ENCODE measurements around the gene KCNMA1. TPM values are rescaled to one million over a fixed set of nuclear protein-coding genes. Genes with fewer than 3 reads are reported as not detected.

Gene KCNMA1
- total RNA-seq, 4 donors from 2014 or later: 146 to 300 (median 265) TPM

- intact Hi-C loops (cut with DNase I): loop anchor here (10.0 kb wide), 1 partner anchor 89 kb away; no protein-coding TSS in a partner anchor
- no peak overlapping the region for H3K27ac ChIP-seq (replicated peaks in 1 of 4)
- no peak for DNase-seq (ENCODE audit: extremely low spot score)
Measured at GRCh38 chr10:77015360-77015759, 622.2 kb downstream of the KCNMA1 start.

GRCh38 chr10:77012812-77013500, 624.7 kb downstream of the KCNMA1 start:
- peaks cover 10 to 30% (median 25%) of the 10 kb centered on the region in 4 donors for H3K4me1 ChIP-seq
- no peaks in the 10 kb centered on the region for H3K9me3 ChIP-seq
- intact Hi-C loops (cut with DNase I): loop anchor here (10.0 kb wide), 1 partner anchor 92 kb away; no protein-coding TSS in a partner anchor
- WGBS: 60% methylated on average over 2 of the region's 2 CpGs
- H3K27me3 ChIP-seq: no peaks in the 10 kb centered on the region
- H3K4me3 ChIP-seq: no peak overlapping the region
- no peak for TF ChIP-seq POLR2A (IDR thresholded peaks at IDR 0.05; ENCODE audit: low read depth)
- no peak for TF ChIP-seq EP300 (IDR thresholded peaks at IDR 0.05)
- no peak for TF ChIP-seq POLR2AphosphoS5 (IDR thresholded peaks at IDR 0.05)
- no peak for TF ChIP-seq CTCF (IDR thresholded peaks at IDR 0.05)
- peaks cover 0 to 5% (median 2%) of the 10 kb centered on the region in 4 donors for H3K36me3 ChIP-seq
- peak overlapping the region; percentile 56 to 65 (median 58) for H3K27ac ChIP-seq (replicated peaks in 1 of 4)
- DNase-seq (ENCODE audit: extremely low spot score): no peak

More at GRCh38 chr10:77015360-77015759, 622.2 kb downstream of the KCNMA1 start:
- WGBS: 100% methylated on average over 1 of the region's 1 CpG
- H3K4me1 ChIP-seq: peaks cover 10 to 31% (median 25%) of the 10 kb centered on the region in 4 donors
- TF ChIP-seq POLR2AphosphoS5 (IDR thresholded peaks at IDR 0.05) (no peak), EP300 (IDR thresholded peaks at IDR 0.05) (no peak), CTCF (IDR thresholded peaks at IDR 0.05) (no peak), POLR2A (IDR thresholded peaks at IDR 0.05; ENCODE audit: low read depth) (no peak)
- H3K27me3 ChIP-seq: no peaks in the 10 kb centered on the region
- H3K9me3 ChIP-seq: no peaks in the 10 kb centered on the region
- H3K4me3 ChIP-seq: no peak overlapping the region
- H3K36me3 ChIP-seq: peaks cover 0 to 8% (median 2%) of the 10 kb centered on the region in 4 donors

- H3K27me3 ChIP-seq: no peaks in the 10 kb centered on the region
- peak overlapping the region; percentile 56 to 65 (median 58) for H3K27ac ChIP-seq (replicated peaks in 1 of 4)
- WGBS: 41% methylated on average over 11 of the region's 11 CpGs
- no peak overlapping the region for H3K4me3 ChIP-seq
- H3K4me1 ChIP-seq: peaks cover 10 to 30% (median 25%) of the 10 kb centered on the region in 4 donors
- intact Hi-C loops (cut with DNase I): loop anchor here (10.0 kb wide), 1 partner anchor 93 kb away; no protein-coding TSS in a partner anchor
- no peaks in the 10 kb centered on the region for H3K36me3 ChIP-seq
- TF ChIP-seq CTCF (IDR thresholded peaks at IDR 0.05) (no peak), POLR2AphosphoS5 (IDR thresholded peaks at IDR 0.05) (peak in 1 of 2 donors; percentile 51), POLR2A (IDR thresholded peaks at IDR 0.05; ENCODE audit: low read depth) (no peak), EP300 (IDR thresholded peaks at IDR 0.05) (no peak)
- no peak for DNase-seq (ENCODE audit: extremely low spot score)
- H3K9me3 ChIP-seq: no peaks in the 10 kb centered on the region
Measured at GRCh38 chr10:77011874-77012811, 625.5 kb downstream of the KCNMA1 start.

- H3K4me1 ChIP-seq: peaks cover 10 to 37% (median 27%) of the 10 kb centered on the region in 4 donors
- H3K27ac ChIP-seq (replicated peaks in 1 of 4): peak overlapping the region in 1 of 4 donors; percentile 40
- intact Hi-C loops (cut with DNase I): loop anchor here (10.0 kb wide), 1 partner anchor 94 kb away; no protein-coding TSS in a partner anchor
- H3K9me3 ChIP-seq: no peaks in the 10 kb centered on the region
- WGBS: 98% methylated on average over 3 of the region's 3 CpGs
- no peak for TF ChIP-seq POLR2AphosphoS5 (IDR thresholded peaks at IDR 0.05)
- TF ChIP-seq CTCF (IDR thresholded peaks at IDR 0.05): no peak
- no peak for TF ChIP-seq EP300 (IDR thresholded peaks at IDR 0.05)
- TF ChIP-seq POLR2A (IDR thresholded peaks at IDR 0.05; ENCODE audit: low read depth): no peak
- no peaks in the 10 kb centered on the region for H3K27me3 ChIP-seq
- DNase-seq (ENCODE audit: extremely low spot score): no peak
- no peak overlapping the region for H3K4me3 ChIP-seq
- peaks cover 0 to 5% (median 0%) of the 10 kb centered on the region in 4 donors for H3K36me3 ChIP-seq
Measured at GRCh38 chr10:77010430-77010829, 627.2 kb downstream of the KCNMA1 start.
